ENCODE measurements around the gene GNGT2.

GNGT2 gene

DNA sequence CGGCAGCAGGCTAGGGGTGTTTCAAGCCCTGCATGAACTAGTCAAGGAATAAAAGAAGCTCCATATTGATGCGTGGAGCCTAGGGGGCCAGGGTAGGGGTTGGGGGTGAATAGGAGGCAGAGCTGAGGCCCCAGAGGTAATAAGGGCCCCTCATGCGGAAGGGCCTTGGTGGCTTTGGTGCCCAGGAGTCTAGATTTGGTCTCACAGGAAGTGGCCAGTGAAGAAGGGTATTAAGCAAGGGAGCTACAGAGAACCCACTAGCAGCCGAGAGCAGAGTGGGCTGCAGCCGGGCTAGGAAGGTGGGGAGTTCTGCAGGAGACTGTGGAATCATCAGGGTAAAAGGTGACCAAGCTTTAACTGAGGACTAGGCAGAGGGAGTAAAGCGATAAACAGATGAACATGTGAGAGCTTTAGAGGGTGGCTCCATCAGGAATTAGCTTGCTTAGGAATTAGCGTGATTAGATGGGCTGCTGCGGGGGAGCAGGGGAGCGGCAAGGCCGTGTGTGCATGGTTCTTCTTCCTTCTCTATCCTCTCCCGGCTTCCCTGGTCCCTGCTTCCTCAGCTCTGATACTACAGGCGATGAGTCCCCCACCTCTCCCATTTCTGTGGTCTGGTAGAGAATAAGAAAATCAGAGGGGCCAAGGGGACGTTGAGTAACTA is 9.8 kb downstream of the GNGT2 start:
- peaks cover 13% of the 10 kb centered on the region for H3K27me3 ChIP-seq
- H3K27ac ChIP-seq = no peak overlapping the region
- no peaks in the 10 kb centered on the region for H3K4me1 ChIP-seq (ENCODE audit: control insufficient read depth in 1 of 2, insufficient read depth in 1 of 2, low read depth in 1 of 2, low read length in 1 of 2)
- TF ChIP-seq, protein P1, sequence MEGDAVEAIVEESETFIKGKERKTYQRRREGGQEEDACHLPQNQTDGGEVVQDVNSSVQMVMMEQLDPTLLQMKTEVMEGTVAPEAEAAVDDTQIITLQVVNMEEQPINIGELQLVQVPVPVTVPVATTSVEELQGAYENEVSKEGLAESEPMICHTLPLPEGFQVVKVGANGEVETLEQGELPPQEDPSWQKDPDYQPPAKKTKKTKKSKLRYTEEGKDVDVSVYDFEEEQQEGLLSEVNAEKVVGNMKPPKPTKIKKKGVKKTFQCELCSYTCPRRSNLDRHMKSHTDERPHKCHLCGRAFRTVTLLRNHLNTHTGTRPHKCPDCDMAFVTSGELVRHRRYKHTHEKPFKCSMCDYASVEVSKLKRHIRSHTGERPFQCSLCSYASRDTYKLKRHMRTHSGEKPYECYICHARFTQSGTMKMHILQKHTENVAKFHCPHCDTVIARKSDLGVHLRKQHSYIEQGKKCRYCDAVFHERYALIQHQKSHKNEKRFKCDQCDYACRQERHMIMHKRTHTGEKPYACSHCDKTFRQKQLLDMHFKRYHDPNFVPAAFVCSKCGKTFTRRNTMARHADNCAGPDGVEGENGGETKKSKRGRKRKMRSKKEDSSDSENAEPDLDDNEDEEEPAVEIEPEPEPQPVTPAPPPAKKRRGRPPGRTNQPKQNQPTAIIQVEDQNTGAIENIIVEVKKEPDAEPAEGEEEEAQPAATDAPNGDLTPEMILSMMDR (IDR thresholded peaks at IDR 0.05) = no peak
- H3K9me3 ChIP-seq = no peaks in the 10 kb centered on the region
- no peak overlapping the region for H3K4me3 ChIP-seq (ENCODE audit: low read depth in 1 of 2, low read length in 1 of 2)
- H3K36me3 ChIP-seq = no peaks in the 10 kb centered on the region

DNA sequence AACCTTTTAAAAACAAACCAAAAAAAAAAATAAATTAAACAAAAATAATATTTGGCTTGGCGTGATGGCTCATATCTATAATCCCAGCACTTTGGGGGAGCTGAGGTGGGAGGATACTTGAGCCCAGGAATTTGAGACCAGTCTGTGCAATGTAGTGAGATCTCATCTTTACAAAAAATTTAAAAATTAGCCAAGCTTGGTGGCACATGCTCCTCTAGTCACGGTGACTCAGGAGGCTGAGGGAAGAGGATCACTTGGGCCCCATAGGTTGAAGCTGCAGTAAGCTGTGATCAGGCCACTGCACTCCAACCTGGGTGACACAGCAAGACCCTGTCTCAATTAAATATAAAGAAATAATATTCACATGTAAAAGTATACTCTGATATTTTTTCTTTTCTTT is 12.2 kb downstream of the GNGT2 start:
- TF ChIP-seq, protein P1 (IDR thresholded peaks at IDR 0.05) = no peak
- no peak overlapping the region for H3K27ac ChIP-seq
- no peaks in the 10 kb centered on the region for H3K36me3 ChIP-seq
- H3K4me1 ChIP-seq (ENCODE audit: control insufficient read depth in 1 of 2, insufficient read depth in 1 of 2, low read depth in 1 of 2, low read length in 1 of 2) = peaks cover 8 to 9% of the 10 kb centered on the region in 2 experiments
- H3K27me3 ChIP-seq = peaks cover 12% of the 10 kb centered on the region
- no peaks in the 10 kb centered on the region for H3K9me3 ChIP-seq
- no peak overlapping the region for H3K4me3 ChIP-seq (ENCODE audit: low read depth in 1 of 2, low read length in 1 of 2)

DNA sequence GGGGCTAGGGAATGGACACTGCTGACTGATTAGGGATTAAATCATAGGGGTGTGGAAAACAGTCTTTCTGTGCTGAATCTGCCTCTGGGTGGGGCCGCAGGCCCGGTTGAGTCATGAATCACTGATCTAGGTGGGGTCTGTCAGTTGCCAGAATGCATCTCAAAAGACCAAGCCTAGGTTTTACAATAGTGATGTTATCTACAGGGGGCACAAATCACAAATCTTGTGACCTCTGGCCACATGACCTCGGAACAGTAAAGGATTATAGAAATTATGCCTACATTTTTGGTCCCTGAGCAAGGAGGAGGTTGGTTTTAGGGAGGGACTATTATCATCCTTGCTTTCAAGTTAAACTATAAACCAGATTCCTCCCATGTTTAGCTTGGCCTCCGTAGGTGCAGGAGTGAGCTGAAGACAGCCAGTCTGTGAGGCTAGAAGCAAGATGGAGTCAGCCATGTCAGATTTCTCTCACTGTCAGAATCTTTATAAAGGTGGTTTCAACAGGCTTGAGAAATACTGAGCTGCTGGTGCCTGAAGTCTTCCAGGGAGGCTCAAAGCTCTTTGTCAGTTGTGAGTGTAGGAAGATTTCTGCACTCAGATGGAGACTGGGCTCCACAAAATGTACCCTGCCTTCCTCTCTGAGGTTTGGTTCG is 12.9 kb downstream of the GNGT2 start:
- Histone ChIP-seq H3K27ac (no peak overlapping the region), H3K27me3 (peaks cover 7% of the 10 kb centered on the region), H3K9me3 (no peaks in the 10 kb centered on the region), H3K36me3 (no peaks in the 10 kb centered on the region), H3K4me1 (ENCODE audit: control insufficient read depth in 1 of 2, insufficient read depth in 1 of 2, low read depth in 1 of 2, low read length in 1 of 2) (peaks cover 12% of the 10 kb centered on the region in 2 experiments), H3K4me3 (ENCODE audit: low read depth in 1 of 2, low read length in 1 of 2) (no peak overlapping the region)
- TF ChIP-seq, protein P1 (IDR thresholded peaks at IDR 0.05) = no peak

DNA sequence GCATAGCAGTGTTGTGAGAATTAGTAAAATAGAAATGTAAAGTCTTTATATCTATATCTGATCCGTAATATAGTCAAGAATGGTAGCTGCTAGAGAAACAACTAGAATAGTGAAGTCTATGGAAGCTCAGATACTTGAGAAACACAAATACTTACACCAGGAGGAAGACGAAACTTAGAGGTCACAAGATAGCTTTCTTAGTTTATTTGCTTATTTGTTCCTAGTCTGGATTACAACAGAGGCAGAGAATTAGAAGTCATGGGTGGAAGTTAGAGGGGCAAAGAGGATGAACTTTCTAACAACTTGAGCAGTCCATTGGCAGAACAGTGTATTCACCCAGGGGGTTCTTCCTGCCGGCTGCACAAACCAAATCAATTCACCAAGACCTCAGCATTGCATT is 13.9 kb downstream of the GNGT2 start:
- no peak overlapping the region for H3K27ac ChIP-seq
- peaks cover 16 to 21% of the 10 kb centered on the region in 2 experiments for H3K4me1 ChIP-seq (ENCODE audit: control insufficient read depth in 1 of 2, insufficient read depth in 1 of 2, low read depth in 1 of 2, low read length in 1 of 2)
- peaks cover 7% of the 10 kb centered on the region for H3K27me3 ChIP-seq
- H3K4me3 ChIP-seq (ENCODE audit: low read depth in 1 of 2, low read length in 1 of 2) = no peak overlapping the region
- TF ChIP-seq, protein P1 (IDR thresholded peaks at IDR 0.05) = no peak
- no peaks in the 10 kb centered on the region for H3K36me3 ChIP-seq
- H3K9me3 ChIP-seq = no peaks in the 10 kb centered on the region

DNA sequence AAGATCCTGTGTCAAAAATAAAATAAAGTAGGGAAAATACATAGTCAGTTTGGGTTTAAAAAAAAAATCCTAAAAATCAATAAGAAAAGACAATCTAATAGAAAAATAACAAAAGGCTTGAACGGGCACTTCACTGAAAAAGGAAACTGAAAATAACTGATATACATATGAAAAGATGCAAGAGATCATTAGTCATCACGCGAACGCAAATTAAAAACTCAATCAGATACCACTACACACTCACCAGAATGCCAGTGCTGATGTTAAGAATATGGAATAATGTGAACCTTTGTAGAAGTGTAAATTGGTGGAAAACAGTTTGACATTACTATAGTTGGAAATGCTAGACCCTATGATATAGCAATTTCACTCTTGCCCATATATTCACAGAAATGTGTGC is 14.6 kb downstream of the GNGT2 start:
- Histone ChIP-seq H3K27me3 (peaks cover 7% of the 10 kb centered on the region), H3K4me3 (ENCODE audit: low read depth in 1 of 2, low read length in 1 of 2) (no peak overlapping the region), H3K36me3 (no peaks in the 10 kb centered on the region), H3K9me3 (no peaks in the 10 kb centered on the region), H3K4me1 (ENCODE audit: control insufficient read depth in 1 of 2, insufficient read depth in 1 of 2, low read depth in 1 of 2, low read length in 1 of 2) (peaks cover 20 to 27% of the 10 kb centered on the region in 2 experiments), H3K27ac (no peak overlapping the region)
- TF ChIP-seq, protein P1 (IDR thresholded peaks at IDR 0.05) = no peak
